ENCODE data around the gene CWC25.

- TF ChIP-seq, protein P1, sequence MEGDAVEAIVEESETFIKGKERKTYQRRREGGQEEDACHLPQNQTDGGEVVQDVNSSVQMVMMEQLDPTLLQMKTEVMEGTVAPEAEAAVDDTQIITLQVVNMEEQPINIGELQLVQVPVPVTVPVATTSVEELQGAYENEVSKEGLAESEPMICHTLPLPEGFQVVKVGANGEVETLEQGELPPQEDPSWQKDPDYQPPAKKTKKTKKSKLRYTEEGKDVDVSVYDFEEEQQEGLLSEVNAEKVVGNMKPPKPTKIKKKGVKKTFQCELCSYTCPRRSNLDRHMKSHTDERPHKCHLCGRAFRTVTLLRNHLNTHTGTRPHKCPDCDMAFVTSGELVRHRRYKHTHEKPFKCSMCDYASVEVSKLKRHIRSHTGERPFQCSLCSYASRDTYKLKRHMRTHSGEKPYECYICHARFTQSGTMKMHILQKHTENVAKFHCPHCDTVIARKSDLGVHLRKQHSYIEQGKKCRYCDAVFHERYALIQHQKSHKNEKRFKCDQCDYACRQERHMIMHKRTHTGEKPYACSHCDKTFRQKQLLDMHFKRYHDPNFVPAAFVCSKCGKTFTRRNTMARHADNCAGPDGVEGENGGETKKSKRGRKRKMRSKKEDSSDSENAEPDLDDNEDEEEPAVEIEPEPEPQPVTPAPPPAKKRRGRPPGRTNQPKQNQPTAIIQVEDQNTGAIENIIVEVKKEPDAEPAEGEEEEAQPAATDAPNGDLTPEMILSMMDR (IDR thresholded peaks at IDR 0.05) = no peak
- TF ChIP-seq EP300 (IDR thresholded peaks at IDR 0.05) (no peak), POLR2A (IDR thresholded peaks at IDR 0.05; ENCODE audit: low read depth) (no peak), POLR2AphosphoS5 (IDR thresholded peaks at IDR 0.05) (no peak)
These were observed 684 bp upstream of the CWC25 start for GRCh38 chr17:38825762-38826247.

Measured in esophagus muscularis mucosa (tissue), 4 donors.